Measurements from ENCODE around the gene CHRDL2.

Gene CHRDL2

GRCh38 chr11:74686792-74687191, 44.4 kb downstream of the CHRDL2 start:
- TF ChIP-seq, protein P1, sequence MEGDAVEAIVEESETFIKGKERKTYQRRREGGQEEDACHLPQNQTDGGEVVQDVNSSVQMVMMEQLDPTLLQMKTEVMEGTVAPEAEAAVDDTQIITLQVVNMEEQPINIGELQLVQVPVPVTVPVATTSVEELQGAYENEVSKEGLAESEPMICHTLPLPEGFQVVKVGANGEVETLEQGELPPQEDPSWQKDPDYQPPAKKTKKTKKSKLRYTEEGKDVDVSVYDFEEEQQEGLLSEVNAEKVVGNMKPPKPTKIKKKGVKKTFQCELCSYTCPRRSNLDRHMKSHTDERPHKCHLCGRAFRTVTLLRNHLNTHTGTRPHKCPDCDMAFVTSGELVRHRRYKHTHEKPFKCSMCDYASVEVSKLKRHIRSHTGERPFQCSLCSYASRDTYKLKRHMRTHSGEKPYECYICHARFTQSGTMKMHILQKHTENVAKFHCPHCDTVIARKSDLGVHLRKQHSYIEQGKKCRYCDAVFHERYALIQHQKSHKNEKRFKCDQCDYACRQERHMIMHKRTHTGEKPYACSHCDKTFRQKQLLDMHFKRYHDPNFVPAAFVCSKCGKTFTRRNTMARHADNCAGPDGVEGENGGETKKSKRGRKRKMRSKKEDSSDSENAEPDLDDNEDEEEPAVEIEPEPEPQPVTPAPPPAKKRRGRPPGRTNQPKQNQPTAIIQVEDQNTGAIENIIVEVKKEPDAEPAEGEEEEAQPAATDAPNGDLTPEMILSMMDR (IDR thresholded peaks at IDR 0.05; ENCODE audit: insufficient read depth, missing control alignments), result no peak
- FAIRE-seq, result no peak
- DNase-seq (ENCODE audit: insufficient read length, low spot score), result no peak

- DNase-seq (ENCODE audit: insufficient read length, low spot score), result no peak
- TF ChIP-seq, protein P1 (IDR thresholded peaks at IDR 0.05; ENCODE audit: insufficient read depth, missing control alignments), result no peak
- FAIRE-seq, result no peak
Observed at GRCh38 chr11:74685905-74686304, 45.3 kb downstream of the CHRDL2 start.

GRCh38 chr11:74685338-74685737, 45.9 kb downstream of the CHRDL2 start:
- DNase-seq (ENCODE audit: insufficient read length, low spot score) (no peak), FAIRE-seq (no peak)
- TF ChIP-seq, protein P1 (IDR thresholded peaks at IDR 0.05; ENCODE audit: insufficient read depth, missing control alignments), result no peak

DNA sequence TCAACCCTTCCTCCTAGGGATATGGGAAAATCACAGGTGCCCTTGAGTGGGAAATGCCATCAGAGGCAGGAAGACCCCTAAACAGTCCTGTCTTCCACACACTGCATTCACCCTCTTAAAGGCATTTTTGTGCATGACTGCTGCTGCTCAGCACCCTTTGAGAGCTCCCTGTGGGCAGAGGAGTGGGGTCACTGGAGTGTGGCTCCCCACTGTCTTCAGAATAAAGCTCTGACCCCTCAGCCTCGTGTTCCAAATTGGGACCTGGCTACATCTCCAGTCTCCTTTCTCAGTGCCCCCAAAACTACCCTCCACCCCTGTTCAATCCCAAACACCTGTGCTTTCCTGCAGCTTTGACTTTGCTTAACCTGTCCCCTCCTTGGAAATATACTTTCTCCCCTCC, 46.6 kb downstream of the CHRDL2 start:
- TF ChIP-seq, protein P1 (IDR thresholded peaks at IDR 0.05; ENCODE audit: insufficient read depth, missing control alignments), result no peak
- FAIRE-seq, result no peak
- DNase-seq (ENCODE audit: insufficient read length, low spot score), result no peak

DNA sequence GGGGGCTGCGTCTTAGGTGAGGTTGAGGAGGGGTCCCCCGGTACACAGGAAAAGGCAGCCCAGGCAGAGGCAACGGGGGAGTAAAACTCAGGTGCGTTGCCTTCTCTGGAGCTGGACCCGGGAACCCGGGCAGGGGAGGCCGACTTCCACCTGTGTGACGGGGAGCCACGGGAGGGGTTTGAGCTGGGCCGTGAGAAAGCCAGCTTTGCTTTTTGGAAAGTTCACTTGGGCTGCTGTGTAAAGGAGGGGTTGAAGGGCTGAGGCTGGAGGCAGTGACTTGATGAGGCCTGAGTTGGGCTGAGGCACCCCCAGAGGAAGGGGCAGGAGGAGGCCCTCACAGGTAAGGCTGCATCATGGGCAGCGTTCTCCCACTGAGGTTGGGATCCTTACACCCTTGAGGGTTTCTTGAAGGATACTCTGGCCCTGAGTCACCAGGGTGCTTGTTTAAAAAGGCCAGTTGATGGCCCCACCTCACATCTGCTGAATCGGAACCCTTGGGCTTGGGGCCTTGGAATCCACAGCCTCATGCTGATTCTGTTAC, 47.2 kb downstream of the CHRDL2 start:
- DNase-seq (ENCODE audit: insufficient read length, low spot score), result no peak
- TF ChIP-seq, protein P1 (IDR thresholded peaks at IDR 0.05; ENCODE audit: insufficient read depth, missing control alignments), result no peak
- no peak for FAIRE-seq

DNA sequence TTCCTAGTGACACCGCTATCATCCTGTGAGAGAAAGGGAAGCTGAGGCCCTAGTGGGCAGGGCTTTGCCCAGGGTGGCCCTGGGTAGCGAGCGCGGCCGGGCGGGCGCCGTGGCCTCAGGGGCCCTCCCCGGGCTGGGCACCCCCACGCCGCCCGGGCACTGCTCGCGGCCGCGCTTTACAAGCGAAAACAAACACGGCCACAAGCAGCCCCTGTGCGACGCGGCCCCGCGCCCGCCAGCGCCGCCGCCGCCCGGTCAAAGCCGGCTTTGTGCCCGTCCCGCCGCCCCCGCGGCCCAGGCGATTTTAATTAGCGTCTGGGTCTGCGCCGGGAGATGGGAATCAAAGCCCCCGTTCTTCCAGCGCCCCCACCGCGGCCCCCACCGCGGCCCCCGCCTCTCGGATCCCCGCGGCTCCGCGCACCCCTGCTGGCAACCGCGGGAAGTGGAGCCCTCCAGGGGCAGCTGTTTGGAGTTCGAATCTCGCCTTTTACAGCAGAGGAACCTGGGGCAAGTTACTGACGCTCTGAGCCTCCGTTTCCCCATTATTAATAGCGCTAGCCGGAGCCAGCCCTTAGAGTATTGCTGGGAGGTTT, 47.9 kb downstream of the CHRDL2 start:
- DNase-seq (ENCODE audit: insufficient read length, low spot score) (no peak), FAIRE-seq (no peak)
- TF ChIP-seq, protein P1 (IDR thresholded peaks at IDR 0.05; ENCODE audit: insufficient read depth, missing control alignments), result no peak

DNA sequence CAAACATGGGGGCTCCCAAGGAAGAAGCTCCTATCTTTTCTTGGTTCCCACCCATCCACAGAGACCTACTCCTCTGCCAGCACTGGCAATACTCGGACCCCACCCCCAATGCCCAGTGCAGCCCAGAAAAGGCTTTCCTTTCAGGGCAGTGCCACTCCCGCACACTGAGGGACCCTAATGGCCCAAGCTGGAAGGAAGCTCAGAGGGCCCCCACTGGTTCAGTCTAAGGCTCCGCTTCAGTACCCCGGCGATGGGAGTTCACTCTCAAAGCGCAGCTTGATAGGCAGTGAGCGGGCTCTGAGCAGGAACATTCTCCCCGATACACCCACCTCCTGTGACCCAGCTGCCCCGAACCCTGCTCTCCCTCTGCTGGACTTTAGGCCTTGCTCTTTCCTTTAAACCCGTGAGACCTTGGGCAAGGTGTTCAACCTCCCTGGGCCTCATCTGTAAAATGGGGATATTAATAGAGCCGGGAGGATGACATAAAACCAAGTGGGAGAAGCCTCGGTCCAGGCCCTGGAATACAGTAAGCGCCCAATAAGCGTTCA, 48.4 kb downstream of the CHRDL2 start:
- no peak for FAIRE-seq
- TF ChIP-seq, protein P1 (IDR thresholded peaks at IDR 0.05; ENCODE audit: insufficient read depth, missing control alignments), result no peak
- no peak for DNase-seq (ENCODE audit: insufficient read length, low spot score)
